ENCODE measurements around the gene ALCAM.

Gene ALCAM

DNA sequence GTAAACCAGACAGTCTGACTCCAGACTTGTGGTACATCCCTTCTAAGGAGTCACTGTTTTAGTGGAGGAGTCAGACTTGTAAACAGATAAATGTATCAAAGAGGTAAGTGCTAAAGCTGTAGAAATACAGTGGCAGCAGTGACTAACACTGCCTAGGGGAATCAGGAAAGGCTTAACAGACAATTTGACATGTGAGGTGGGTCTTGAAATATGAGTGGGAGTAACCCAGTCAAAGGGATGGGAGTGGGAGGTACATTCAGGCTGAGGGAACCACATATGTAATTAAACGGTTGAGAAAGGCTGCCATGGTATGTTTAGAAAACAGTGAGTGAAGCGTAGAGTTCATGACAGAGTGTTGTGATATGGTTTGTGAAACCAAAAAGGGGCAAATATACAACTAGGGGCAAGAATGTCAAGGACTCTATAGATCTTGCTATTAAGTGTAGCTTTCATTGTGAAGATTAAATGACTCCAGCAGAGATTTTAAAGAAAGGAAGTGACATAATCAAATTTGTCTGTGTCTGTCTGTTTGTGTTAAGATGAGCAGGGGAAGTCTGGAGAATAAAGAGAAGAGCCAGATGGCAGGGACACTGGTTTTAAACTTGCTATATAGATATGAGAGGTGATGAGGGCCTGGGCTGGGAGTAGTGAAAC is 11.2 kb upstream of the ALCAM start:
- FAIRE-seq (peak; percentile 82), DNase-seq (ENCODE audit: insufficient read length, low spot score) (peak; percentile 22)

DNA sequence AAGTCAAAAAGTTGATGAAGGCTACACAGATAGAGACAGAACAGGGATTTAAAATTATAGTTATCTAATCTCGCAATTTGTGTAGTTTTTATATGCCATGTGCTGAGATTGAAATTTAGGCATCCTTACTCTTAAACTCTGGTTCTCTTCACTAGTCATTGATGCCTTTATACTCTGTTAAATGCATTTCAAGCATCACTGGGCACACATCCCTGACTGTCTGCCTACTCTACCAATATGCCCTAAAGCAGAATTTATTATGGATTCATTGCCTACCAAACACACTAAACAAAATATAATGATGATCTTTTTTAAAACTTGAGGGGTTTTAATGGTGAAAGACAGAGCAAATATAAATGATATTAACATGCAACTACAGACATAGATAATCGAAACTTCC is 10.3 kb upstream of the ALCAM start:
- DNase-seq (ENCODE audit: insufficient read length, low spot score) (no peak), FAIRE-seq (no peak)

DNA sequence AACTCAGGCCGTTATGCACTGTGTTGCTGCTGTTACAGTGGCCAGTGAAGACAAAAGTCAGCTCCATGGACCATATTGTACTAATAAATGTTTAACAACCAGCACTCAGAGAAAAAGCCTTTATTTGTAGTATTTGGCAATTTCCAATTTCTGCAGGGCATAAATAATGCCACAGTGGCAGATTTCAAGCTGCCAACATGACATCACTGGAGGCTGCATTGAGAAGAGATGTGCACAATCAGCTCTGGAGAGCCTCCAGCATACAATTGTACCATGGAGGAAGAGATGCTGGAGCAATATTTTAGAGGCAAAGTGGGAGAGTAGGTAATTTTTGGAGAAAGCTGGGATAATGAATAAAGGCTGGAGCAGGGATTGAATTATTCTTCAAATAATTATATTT is 9.7 kb upstream of the ALCAM start:
- FAIRE-seq (no peak), DNase-seq (ENCODE audit: insufficient read length, low spot score) (no peak)

DNA sequence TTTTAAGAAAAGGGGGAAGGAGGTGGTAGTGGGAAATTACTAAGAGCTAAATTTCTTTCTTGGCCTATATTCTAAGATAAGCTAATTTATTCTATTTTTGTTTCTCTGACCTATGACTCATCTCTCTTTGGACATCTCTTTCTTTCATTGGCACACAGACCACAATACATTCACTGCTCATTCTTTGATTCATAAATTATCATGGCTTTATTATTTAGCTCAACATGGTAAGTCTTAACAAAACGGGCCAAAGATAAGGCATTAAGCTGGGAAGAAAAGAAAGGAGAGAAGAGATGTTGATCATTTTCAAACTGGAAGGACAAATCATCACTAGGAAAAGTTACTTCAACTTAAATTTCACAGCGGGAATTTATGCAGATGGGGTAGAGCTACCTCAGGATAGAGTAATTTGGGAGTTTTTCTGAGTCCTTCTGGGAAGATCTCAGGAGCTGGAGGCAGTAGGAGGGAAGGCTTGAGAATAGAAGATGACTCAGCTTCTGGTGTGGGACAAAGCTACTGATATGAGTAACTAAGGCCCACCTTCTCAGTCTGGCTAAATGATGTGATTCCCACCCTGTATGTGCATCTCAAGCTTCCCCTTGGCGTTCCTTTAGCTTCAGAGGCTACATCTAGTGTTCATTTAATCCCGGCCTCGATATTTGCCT is 7.5 kb upstream of the ALCAM start:
- DNase-seq (ENCODE audit: insufficient read length, low spot score) = peak; percentile 6
- no peak for FAIRE-seq

DNA sequence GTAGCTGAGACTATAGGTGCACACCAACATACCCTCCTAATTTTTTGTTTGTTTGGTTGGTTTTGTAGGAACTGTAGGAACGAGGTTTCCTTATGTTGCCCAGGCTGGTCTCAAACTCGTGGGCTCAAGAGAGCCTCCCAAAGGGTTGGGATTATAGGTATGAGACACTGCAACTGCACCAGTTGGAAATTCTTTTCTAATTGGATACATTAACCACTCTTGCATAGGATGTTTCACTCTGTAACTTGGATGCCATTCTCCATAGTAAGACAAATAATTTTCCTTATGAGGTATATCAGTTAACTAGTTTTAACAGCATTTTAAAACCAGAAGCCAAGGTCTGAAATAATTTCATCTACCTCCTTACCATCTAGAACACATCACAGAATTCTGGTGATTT is 6.7 kb upstream of the ALCAM start:
- DNase-seq (ENCODE audit: insufficient read length, low spot score) (no peak), FAIRE-seq (no peak)

DNA sequence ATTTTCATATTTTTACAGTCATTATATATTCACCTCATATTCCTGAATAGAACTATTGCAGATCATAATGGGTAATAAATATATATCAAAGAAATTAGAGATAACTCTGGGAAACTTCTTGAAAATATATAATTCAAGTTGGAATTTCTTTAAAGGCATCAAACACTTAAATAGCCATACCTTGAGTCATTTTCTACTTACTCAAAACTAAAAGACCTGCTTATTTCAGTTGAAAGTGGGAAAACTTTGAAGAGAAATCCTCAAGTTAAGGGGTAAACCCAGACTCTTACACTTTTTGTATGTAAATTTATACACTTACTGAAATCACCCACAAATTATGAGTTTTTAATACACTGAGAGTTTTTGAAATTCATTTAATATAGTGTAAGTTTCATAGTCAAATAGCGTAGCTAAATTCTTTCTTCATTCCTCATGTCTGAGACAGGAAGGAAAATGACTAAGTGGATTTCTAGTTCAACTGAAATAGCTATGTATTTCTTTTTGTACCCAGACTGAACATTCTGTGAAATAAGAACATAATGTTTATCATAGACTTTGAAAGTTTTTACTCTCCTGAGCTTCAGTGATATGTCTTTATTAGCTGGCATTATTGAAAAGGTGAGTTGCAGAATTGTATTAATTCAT is 4.6 kb upstream of the ALCAM start:
- FAIRE-seq (no peak), DNase-seq (ENCODE audit: insufficient read length, low spot score) (peak; percentile 6)

DNA sequence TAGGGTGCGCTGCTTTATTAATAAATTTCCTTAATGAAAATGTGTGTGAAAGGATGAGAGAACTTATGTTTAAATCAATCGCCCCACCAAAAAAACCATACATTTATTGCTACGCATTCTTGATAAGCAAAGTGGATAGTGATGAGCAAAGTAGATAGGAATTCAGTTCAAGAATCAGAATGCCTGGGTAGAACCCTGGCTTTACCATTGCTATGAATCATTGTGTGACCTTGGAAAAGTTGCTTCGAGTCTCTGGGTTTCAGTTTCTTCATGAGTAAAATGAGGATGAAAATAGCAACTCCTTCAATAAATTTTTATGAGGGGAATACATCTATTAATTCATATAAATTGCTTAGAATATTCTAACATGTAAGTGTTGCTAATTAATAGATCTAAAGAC is 2.6 kb upstream of the ALCAM start:
- no peak for FAIRE-seq
- DNase-seq (ENCODE audit: insufficient read length, low spot score) = peak; percentile 5

DNA sequence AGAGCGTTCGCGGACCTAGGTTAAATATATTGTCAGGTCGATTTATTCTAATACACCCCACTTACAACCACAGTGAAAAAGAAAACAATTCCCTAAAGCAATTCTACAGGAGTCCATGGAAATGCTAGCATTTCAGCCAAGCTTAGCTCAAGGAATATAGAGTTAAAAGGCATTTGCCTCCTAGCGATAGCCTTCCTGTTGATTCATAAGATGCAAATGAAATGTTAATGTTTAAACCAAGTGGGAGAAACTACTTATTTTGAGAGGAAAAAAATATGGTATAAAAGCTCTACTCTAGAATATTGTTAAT is 1.7 kb upstream of the ALCAM start:
- no peak for DNase-seq (ENCODE audit: insufficient read length, low spot score)
- no peak for FAIRE-seq

DNA sequence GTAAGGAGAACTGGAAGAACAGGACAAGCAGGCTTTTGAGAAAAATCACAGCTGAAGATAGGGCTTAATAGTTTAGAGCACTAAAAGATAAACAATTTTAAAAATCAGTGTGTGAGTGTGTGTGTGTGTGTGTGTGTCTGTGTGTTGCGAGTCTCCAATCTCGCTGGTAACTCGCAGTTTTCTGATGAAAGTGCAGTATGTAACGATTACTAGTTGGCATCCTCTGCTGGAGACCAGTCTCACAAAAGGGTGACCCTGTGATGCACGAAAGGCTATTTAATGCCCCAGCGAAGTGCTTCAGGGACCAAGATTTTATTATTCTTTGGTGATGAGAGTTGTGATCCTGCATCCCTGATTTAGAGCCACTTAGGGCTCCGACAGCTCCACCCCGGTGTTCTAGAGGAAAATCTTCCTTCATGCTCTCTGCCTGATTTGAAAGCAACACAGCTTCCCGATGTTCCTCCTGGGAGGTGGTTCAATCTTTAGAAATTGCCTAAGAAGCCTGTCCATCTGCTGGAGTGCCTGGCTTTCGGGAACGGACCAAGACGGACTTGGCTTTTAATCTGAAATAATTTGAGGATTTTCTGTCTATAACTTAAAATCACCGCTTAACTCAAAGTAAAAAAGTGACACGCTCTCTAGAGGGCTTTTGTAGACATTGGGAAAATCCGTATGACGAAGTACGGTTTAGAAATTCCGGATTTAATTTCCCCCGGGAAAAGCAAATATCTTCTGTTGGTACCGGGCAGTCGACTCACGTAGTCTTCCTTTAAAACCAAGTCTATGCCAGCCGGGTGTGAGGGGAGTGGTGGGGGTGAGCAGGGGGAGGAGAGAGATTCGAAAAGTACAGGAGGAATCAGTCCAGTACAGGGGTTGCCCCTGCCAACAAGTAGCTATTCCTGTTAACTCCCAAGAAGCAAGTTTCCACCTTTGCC is 1.1 kb upstream of the ALCAM start:
- no peak for FAIRE-seq

DNA sequence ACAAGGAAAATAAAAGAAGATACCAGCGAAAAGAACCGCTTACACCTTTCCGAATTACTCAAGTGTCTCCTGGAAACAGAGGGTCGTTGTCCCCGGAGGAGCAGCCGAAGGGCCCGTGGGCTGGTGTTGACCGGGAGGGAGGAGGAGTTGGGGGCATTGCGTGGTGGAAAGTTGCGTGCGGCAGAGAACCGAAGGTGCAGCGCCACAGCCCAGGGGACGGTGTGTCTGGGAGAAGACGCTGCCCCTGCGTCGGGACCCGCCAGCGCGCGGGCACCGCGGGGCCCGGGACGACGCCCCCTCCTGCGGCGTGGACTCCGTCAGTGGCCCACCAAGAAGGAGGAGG is 325 bp downstream of the ALCAM start:
- FAIRE-seq (no peak), DNase-seq (ENCODE audit: insufficient read length, low spot score) (peak; percentile 2)

More for the DNA sequence above, 1.1 kb upstream of the ALCAM start:
- DNase-seq (ENCODE audit: insufficient read length, low spot score) = peak; percentile 6

DNA sequence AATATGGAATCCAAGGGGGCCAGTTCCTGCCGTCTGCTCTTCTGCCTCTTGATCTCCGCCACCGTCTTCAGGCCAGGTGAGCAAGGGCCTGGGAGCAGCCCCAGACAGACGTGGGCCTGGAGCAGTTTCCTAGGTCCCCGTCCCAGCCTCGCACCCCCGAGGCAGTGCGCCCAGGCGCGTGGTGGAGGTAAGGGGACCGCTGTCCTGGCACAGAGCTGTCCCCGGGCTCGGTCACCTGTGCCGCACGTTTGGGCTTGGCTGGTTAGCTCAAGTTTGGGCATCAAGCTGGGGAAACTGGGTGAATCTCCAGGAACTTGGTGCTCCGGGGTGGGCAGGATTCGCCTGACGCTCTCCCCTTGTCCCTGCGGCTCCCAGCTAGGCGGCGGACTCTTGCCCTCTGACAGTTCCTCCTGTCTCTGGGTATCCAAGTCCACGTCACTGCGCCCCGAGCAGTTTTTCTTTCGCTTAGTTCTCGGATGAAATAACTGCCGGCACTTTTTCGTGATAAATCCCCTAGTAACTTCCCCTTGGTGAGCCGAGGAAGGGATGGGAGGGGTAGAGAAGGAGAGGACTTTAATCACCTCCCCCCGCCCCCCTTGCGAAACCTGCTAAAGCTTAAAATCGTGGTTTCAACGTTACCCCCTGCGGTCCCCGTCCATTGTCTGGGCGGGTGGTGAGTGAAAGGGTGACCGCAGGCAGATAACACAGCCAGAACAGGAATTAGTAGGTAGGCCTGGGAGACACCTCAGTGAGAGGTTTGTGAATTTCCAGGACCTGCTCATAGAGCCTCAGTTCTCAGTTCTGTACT is 901 bp downstream of the ALCAM start:
- no peak for FAIRE-seq
- peak; percentile 32 for DNase-seq (ENCODE audit: insufficient read length, low spot score)

DNA sequence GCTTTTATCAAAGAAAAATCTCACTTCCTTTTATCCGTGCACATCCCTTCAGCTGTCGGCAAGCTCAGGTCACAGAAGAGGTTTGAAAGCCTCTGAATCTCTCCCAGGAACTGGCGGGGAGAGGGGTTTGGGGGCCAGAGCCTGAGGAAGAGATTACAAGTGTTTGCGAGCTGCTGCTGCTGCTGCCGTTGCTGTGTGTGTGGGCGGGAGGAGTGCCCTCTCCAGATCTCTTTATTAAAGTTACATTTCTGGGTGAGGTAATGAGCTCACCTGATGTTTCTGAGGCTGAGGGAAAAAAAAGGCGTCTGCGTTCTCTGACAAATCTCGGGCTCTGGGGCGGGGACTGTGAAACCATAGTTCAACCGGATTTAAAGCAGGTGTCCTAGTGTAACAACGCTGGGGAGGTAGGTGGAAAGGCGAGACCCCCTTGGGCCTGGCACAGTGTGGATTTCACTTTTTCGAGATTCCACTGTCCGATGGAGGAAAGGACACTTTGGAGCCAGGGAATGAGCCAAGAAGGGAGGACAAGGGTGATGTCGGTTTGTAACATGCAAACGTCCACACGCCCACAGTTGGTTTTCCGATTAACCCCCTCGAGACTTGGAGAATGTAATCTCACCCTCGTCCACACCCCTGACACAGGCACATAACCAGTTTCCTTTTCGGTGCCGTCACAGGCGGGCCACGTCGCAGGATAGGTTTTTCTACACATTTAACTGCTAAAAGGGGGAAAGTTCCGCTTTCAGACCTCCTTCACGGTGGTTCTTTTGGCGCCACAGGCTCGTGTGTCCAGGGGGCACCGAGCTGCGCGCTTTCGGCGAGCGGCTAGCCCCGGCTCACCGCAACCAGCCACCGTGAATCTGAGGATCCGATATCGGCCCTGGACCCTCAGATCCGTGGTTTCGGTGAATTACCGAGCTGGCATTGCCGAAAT is 2.1 kb downstream of the ALCAM start:
- FAIRE-seq = no peak
- peak; percentile 14 for DNase-seq (ENCODE audit: insufficient read length, low spot score)

DNA sequence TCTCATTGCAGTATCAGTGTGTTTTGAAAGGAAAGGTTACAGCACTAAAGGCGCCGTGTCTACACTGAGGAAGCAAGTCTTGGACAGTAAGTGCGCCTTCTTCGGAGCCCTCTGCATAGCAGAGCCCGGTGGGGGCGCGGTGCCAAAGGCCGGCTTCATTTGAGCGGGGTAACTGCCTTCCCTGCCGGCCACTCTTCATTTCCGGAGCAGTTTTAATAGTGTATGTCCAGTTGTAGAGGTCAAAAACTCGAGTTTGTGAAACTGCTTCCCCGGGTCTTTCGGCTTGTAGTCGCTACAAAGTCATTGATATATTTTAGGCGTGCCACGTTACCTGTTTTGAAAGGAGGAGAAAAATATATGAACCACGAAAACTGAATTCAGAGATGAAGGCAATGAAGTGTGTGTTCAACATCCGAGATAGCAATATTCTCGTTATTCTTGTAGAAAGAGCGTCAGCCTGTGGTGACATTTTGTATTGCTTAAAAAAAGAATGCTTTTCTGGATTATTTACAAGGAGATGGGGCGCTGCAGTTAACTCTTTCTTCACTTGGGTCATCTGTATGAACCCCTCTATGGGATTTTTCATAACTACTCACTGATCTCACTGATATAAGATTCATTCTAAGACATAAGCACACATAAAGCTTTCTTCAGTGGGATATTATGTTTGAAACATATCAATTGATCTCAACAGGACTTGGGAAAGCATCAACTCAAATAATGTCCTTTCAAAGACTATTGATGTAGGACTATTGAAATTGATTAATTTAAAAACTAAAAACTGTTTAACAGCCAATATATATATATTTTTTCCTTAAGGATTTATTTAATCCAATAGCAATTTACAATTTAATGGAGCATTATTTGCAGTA is 3.0 kb downstream of the ALCAM start:
- FAIRE-seq (no peak), DNase-seq (ENCODE audit: insufficient read length, low spot score) (peak; percentile 26)

DNA sequence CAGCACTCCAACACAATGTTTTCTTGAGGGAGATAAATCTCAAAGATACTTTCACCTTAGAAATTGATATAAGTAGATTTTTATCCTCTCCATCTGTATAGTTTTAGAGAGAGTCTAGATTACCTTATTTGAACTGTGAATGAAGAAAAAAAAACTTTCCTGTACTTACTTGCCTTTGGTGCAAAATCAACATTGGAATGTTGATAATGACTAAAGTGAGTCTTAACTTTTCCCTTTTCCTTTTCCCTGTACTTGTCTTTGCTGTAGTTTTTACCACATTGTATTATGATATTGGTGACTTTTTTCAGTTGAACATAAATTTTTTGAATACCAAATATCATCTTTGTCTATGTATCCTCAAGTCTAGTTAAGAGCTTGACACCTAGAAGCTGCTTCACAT is 6.7 kb downstream of the ALCAM start:
- FAIRE-seq = no peak
- no peak for DNase-seq (ENCODE audit: insufficient read length, low spot score)

DNA sequence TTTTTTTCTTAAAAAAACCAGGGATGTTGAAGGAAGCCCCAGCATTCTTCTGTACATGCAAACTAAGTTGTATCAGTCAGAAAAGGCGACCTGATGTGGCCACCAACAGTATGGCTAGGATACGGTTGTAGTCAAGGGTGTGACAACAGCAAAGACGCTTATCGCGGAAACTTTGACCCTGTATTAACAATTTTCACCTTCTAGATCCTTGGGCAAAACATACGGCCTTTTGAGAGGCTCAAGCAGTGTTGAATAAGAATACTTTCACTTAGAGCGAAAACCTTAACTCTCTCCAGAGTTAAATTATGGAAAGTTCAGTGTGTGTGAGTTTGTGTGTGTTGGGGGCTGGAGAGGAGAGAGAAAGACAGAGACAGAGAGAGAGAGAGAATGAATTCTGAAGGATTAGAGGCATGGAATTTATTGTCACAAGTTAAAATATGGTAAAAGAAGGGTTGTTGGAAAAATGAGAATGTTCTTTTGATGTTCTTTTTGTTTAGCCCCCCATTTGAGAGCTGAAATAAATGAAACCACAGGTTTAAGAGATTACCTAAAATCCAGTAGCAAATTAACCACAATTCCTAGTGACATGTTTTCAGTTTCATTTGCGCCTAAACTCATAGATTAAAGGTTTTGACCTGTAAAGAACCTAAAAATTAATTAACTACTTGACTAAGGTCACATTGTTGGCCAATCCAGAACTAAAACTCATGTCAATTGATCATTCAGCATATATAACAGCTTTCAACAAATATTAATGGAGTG is 9.2 kb downstream of the ALCAM start:
- no peak for DNase-seq (ENCODE audit: insufficient read length, low spot score)
- no peak for FAIRE-seq

DNA sequence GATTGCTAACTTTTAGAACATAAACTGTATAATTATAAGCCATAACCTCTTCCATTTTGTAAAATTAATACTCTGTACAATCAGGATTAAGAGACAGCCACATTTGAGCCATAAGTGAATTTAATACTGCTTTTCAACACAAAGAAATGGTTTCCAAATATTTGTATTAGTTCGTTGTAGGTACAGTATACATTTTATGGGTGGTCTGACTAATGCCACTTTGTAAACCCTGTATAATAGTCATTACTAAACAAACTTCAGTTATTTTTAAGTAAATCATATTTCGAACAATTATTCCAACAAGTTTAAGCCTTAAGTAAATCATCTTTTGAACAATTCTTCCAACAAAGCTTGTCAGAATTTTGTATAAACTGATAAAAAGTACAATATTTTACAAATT is 11.0 kb downstream of the ALCAM start:
- DNase-seq (ENCODE audit: insufficient read length, low spot score) = no peak
- no peak for FAIRE-seq

DNA sequence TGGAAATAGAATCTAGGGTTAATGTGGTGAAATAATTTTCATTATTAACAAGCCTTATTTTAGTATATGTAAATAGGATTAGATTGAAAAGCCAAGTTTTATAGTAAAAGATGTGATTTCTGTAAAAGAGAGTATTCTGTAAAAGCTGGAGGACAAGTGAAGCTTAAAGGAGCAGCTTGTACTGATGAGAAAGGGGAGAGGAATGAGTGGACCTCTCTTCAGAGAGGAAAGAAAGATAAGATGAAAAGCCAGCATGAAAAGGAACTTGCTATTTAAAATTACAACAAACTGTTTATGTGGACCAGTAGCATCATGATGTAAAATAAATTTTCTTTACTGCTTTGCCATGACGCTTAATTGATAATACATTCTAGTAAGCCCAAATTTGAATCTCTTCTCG is 18.5 kb downstream of the ALCAM start:
- FAIRE-seq = no peak

More for the DNA sequence above, 18.5 kb downstream of the ALCAM start:
- no peak for DNase-seq (ENCODE audit: insufficient read length, low spot score)
